ENCODE results near the gene ASB15. TPM values are rescaled to one million over a fixed set of nuclear protein-coding genes. Genes with fewer than 3 reads are reported as not detected.
A peak's percentile ranks its signal among the peaks of the same experiment; 100 is the strongest.

Gene ASB15
- total RNA-seq, 1 experiment from 2014 or later, result not detected

DNA sequence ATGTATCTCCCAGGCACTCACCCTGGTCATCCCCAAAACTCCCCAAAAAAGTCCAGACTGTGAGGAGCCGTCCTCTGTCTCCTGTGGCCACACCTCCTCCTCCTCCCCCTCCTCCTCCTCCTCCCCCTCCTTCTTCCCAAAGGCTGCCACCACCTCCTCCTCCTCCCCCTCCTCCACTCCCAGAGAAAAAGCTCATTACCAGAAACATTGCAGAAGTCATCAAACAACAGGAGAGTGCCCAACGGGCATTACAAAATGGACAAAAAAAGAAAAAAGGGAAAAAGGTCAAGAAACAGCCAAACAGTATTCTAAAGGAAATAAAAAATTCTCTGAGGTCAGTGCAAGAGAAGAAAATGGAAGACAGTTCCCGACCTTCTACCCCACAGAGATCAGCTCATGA is 61.1 kb downstream of the ASB15 start:
- no peak for DNase-seq (ENCODE audit: low read depth)

DNA sequence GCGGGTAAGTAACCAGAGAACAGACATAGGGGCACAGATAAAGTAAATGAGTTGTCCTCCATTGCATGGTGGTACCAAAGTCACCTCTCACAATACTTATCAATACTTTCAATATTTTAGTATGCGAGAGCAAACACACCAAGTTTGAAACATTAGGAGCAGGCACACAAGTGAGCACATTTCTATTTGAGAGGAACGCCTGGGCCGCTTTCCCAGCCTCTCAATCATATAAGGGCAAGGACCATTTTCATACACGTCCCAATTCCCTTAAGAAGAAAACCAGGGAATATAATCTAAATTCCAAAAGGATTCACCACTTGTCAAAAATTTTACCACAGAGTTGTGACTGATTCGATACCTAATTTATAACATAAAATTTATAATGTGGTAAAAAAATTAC is 61.6 kb downstream of the ASB15 start:
- DNase-seq (ENCODE audit: low read depth), result no peak

DNA sequence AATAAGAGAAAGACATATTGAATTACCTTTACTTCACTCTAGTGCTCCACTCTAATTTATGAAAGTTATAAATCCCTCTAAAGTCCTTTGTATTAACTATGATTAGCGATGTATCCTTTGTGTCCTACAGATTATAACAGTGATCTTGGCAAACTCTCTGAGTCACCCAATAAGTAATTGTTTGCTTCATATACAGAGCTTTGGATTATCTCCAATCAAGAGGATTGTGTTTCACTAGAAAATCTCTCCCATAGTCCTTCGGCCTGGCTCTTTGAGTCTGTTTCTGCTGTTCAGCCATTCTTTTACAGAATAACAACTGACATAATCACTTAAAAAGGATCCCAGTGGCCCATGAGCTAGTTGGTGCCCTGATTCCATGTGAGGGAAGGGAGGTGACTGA is 63.5 kb downstream of the ASB15 start:
- DNase-seq (ENCODE audit: low read depth), result no peak

DNA sequence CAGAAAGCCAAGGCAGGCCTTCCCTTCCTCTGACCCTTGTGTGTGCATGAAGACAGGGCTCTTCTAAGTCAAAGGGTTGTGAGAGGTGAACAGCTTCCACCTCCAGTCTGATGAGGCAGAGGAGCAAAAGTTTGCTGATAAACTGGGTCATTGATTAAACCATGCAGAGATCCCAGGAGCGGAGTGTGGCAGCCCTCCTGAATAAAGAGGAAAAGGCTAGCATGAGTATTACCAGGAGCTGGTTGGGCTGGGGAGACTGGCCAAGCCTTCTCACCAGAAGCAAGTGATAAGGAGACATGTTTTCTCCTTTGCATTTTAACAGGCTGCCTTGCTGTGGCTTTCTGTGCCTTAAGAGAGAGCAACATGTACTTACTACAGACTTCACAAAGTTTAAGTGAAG is 64.3 kb downstream of the ASB15 start:
- no peak for DNase-seq (ENCODE audit: low read depth)

DNA sequence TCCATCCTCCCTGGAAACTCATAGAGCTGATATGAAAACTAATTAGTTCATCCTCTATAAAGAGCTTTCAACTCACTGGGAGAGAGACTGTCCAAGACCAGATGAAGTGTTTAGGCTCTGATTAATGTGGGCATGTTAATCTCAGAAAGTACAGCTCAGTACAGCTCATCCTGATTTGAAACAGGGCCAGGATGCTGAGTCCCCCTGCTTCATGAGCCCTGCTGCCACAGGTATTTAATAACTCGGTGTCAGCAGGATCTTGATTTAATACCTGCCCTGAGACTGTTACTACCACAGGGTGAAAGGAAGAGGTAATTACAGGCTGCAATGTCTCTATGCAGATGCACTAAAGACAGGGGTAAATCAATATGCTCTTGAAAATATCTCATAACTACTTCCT is 64.9 kb downstream of the ASB15 start:
- no peak for DNase-seq (ENCODE audit: low read depth)

DNA sequence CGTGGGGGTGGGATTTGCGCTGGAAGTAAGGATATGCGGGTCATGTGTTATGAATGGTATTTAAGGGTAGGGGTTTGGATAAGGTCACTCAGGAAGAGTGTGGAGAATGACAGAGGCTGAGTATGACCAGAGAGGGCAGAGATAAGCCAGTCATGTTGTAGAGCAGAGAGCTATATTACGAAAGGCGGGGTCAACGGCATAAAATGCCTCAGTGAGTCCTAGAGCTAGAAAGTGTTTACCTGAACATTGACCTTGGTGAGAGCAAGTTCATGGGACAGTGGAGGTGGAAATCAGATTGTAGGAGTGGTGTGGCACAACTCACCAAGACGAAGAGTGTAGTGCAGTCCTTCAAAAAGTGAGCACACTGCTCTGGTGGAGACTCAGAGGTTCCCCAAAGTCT is 67.9 kb downstream of the ASB15 start:
- no peak for DNase-seq (ENCODE audit: low read depth)

DNA sequence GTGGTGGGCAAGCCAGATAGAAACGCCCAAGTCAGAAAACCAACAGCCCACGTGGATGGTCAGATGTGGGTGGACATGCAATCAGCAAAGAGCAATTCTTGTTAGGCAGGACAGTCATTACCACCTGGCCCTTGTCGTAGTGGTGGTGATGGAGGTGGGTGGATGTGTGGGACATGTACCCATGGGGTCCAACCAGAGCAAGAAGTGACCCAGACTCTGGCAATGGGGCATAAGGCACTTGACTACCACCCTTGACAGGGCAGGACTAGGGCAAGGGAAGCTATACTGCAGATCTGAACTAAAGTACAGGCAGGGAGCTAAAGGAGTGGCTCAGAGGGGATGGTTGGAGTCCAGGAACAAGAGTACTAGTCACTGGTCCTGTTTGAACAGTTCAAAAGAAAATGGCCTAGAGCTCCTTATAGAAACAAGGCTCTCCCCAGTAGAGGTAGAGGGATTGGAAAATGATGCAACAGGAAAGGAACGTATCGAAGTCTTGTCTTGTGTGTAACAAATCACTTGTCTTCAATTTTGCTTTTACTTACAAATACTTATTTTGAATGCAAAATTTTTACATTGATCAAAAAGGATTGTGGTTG is 71.6 kb downstream of the ASB15 start:
- no peak for DNase-seq (ENCODE audit: low read depth)

DNA sequence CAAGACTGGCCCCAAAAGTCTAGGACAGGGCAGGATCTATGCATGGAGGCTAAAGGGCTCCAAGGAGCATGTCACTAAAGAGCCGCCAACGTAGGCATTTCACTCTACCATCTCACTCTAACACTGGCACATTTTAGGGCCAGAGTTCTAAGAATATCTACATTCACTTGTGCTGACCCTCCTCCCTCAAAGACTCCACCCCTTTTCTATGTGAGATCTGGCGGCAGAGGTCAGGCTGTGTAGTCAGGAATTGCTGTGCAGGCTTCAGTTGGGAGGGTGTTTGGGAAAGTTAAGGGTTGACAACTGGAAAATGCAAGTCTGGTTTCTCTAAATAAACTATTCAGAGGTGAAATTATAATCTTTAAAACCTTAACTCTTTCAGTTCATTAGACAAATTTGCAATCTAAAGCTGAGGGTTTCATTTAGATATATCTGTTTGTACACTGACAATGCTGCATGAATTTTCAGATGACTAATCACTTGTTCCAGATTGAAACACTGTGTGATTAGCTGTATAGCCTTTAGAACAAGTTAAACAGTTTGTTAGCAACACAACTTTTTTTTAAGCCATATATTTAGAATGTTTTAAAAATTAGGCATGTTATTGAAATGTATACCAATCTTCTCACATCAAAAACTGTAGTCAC is 72.3 kb downstream of the ASB15 start:
- DNase-seq (ENCODE audit: low read depth), result no peak

DNA sequence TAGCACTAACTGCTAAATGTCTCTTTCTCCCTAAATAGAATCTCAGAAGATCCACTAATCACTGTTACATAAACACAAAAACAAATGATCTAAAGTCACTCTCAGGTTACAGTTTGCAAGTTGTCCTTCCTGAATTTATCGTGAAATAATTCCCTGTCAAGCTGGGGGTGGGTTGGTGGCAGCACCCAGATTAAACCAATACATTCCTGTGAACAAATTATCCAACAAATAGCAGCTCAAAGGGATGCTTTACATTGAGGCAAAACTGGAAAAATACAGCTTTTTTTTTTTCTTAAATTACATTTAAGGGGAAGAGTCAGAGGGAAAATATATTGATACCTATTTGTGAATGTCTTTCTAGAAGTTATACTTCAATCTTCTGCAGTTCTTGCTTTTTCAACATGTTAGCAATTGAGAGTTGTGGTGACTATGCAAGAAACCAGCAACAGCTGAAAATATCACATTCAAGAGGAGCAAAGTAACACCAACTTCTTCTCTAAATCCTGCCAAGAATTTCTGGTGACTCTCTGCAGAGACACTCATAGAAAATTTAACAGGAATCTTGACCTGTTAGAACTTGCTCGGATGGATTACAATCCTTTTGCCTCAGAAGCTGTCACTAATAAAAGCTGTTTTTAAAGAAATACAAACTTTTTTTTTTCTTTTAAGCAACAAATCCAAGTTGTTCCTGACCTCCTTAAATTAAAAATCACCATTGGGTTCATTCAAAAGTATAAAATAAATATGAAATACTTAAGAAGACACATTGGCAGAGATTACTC is 73.0 kb downstream of the ASB15 start:
- no peak for DNase-seq (ENCODE audit: low read depth)

DNA sequence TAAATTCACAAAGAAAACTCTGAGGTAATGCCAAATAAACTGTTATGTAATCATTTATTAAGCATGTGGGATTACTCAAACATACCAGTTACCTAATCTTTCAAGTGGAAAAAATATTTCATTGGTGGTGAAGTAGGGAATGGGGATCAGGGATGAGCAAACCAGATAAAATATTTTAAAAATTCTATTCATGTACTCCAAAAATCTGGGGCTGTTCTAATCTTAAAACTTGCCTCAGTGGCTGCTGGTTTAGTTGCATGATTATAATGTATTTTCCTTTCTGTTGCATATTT is 73.5 kb downstream of the ASB15 start:
- no peak for DNase-seq (ENCODE audit: low read depth)

DNA sequence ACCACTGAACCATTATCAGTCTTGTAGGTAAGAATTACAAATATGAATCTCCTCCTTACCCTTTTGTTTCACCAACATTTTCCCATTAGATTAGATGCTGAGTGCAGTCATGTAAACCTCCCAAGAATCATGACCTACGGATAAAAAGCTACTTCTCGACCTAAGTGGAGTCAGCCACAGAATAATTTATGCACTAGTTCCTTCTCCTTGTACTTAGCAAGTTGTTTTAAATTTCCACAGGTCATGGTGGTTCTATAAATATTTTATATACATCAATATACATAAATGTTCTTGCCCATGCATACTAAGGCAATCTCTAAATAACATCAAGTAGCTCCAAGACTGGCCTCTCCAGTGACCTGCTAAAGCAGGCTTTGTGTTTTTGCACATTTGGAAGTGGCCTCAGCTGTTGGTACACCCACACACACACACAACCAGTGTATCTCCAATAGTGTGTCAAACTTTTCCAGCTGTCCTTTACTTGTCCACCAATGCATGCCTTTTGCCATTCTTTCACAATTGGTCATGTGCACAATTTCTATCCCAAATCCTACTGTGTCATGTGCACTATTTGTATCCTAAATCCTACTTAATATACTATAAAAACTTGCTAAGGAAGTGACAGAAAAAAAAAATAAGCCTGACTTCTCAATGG is 75.6 kb downstream of the ASB15 start:
- DNase-seq (ENCODE audit: low read depth), result no peak

DNA sequence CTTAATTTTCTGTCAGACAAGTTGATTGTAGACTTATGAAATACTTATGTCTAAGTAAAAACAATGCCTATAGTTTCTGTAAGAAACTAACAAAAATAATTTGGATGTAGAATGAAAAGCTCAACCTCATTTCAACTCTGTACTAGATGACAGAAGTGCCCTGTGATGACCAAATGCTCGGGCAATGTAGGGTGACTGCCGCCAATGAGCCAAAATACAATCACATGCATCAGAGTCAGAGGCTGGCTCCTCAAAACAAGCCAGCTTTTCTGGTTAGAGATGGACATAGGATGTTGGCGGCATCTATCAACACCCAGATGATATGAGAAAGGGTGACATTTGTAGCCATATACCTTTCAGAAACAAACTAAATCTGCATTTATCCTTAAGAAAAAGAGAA is 78.0 kb downstream of the ASB15 start:
- DNase-seq (ENCODE audit: low read depth), result no peak

DNA sequence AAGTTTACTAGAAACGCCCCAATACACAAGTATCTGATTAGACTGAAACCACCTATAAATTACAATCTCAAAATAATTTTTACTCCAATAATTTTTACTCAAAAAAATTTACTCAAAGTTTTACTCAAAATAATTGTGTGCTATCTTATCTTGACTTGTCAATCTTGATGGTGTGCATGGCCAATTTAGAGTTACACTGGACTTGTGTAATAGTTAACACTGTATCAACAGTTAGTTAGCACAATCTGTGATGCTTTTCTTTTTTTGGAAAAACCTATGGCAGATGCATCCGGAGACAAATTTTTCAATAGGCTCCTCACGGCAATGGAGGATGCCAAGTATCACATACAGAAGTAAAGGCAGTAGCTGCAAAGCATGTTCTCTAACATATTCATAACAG is 79.0 kb downstream of the ASB15 start:
- DNase-seq (ENCODE audit: low read depth), result no peak

DNA sequence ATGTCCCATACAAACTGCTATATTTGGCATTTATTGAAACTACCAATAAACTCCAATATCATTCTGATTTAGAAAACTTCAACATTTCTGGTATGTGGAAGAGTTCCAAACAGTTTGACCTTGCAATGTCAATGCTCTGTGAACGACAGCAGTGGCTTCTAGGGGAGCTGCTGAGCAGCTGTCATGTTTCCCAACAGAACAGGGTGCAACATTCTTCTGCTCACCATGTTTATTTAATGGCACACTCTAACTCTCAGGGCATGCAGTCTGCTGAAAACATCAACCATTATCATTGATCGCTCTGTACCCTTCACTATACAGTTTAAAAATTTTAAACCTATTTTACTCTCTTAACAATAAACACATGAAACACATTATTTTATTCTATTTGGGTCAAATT is 79.9 kb downstream of the ASB15 start:
- DNase-seq (ENCODE audit: low read depth), result no peak

DNA sequence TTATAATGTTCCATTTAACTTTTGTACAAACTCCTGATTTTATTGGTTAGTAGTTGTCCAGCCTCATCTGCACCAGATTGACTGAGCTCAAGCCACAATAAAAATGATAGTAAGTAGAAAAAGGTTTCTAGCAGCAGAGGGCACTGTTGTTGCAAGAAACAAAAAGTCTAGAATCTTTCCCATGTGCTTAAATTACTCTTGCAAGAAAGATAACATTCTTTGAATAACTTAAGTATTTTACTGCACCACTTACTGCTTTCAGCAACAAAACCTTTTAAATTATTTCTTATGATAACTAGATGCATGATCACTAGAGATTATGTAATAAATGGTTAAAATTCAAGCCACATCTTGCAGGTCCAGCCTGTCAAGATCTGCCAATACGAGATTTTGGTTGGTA is 81.1 kb downstream of the ASB15 start:
- peak; percentile 35 for DNase-seq (ENCODE audit: low read depth)

DNA sequence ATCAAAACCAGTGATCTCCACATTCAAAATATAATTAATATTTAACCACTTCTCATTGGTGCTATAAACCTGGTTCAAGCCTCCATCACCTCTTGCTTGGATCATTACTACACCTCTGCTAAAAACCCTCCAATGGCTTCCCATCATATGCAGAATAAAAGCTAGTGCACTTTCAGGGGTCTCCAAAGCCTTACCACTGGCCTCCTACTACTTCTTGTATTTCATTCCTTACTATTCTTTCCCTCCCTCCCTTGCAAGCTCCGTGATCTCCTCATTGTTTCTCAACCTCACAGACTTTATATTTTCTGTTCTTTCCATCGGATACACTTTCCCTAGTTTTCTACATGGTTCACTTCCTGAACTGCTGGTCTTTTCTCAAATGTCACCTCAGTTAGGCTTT is 85.5 kb downstream of the ASB15 start:
- DNase-seq (ENCODE audit: low read depth), result no peak

DNA sequence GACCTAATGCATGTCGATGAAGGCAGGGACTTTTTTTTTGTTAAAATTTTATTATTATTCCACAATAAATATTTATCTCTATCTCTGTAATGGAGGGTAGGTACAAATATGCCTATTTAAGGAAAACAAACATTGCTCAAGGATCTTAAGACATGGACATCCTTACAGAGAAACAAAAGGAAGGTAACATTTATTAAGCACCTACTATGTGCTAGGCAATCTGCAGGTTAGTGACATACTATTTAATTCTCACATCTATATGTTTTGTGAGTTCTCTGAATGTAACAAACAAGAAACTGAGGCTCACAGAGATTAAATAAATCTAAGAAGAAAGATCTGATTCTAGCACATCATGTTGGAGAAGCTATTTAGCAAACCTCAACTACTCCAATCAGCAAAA is 86.1 kb downstream of the ASB15 start:
- no peak for DNase-seq (ENCODE audit: low read depth)

Other genes starting within 250 kb of the ASB15 start
- 0.74 and 1.0 TPM in 2 replicates for gene IQUB, start 67.2 kb upstream of the ASB15 start, total RNA-seq (2014; rRNA removed; shearing (Covaris generic))
- 149 and 168 TPM in 2 replicates for gene NDUFA5, start 44.0 kb upstream of the ASB15 start, total RNA-seq (2014; rRNA removed; shearing (Covaris generic))
- not detected in 2 replicates for gene LMOD2, start 54.0 kb downstream of the ASB15 start, total RNA-seq (2014; rRNA removed; shearing (Covaris generic))
- 11.0 and 12.7 TPM in 2 replicates for gene WASL, start 147.2 kb downstream of the ASB15 start, total RNA-seq (2014; rRNA removed; shearing (Covaris generic))
- 0.63 and 2.1 TPM in 2 replicates for gene HYAL4, start 243.3 kb downstream of the ASB15 start, total RNA-seq (2014; rRNA removed; shearing (Covaris generic))